HL-60 (cell line): ENCODE results near the gene SLCO4A1.

Experiments used
- DNase-seq, 2 experiments: peaks; one replicate each; pipeline ENCODE4 v3.0.0-alpha.2; 2010 to 2020; ENCODE audit warnings: low read depth in 1 of 2, low spot score in 1 of 2
- H3K27ac ChIP-seq: fragments of 250-450 bp; sonication (Bioruptor Pico); replicated peaks from 2 replicates; pipeline ENCODE4 v1.5.1; 2020; ENCODE audit warnings: mild to moderate bottlenecking, moderate library complexity
- H3K27me3 ChIP-seq: fragments of 250-450 bp; sonication (Bioruptor Pico); 2 replicates; pipeline ENCODE4 v1.5.1; 2021; ENCODE audit warnings: mild to moderate bottlenecking, moderate library complexity; ENCODE audit not compliant: insufficient read depth, poor library complexity, severe bottlenecking
- H3K4me3 ChIP-seq: replicated peaks from 2 replicates; pipeline ENCODE4 v1.5.1; 2011; ENCODE audit warnings: mild to moderate bottlenecking, control low read depth, low read length; ENCODE audit not compliant: insufficient read depth
- GABPA ChIP-seq: IDR thresholded peaks from 2 replicates; pipeline ENCODE4 v1.6.1; 2012; ENCODE audit warnings: low read depth
- POLR2AphosphoS5 ChIP-seq: IDR thresholded peaks from 2 replicates; pipeline ENCODE4 v1.6.1; 2012; ENCODE audit warnings: low read depth
- REST ChIP-seq: IDR thresholded peaks from 2 replicates; pipeline ENCODE4 v1.6.1; 2012; ENCODE audit warnings: low read depth; ENCODE audit not compliant: insufficient replicate concordance
- SPI1 ChIP-seq: IDR thresholded peaks from 2 replicates; pipeline ENCODE4 v1.6.1; 2012; ENCODE audit warnings: low read depth, mild to moderate bottlenecking, borderline replicate concordance
- TF ChIP-seq, protein P1 (sequence below): IDR thresholded peaks from one replicate; pipeline ENCODE4 v1.5.1; 2011; ENCODE audit warnings: low read length, control low read depth, inconsistent platforms; ENCODE audit not compliant: insufficient read depth

SLCO4A1 gene

DNA sequence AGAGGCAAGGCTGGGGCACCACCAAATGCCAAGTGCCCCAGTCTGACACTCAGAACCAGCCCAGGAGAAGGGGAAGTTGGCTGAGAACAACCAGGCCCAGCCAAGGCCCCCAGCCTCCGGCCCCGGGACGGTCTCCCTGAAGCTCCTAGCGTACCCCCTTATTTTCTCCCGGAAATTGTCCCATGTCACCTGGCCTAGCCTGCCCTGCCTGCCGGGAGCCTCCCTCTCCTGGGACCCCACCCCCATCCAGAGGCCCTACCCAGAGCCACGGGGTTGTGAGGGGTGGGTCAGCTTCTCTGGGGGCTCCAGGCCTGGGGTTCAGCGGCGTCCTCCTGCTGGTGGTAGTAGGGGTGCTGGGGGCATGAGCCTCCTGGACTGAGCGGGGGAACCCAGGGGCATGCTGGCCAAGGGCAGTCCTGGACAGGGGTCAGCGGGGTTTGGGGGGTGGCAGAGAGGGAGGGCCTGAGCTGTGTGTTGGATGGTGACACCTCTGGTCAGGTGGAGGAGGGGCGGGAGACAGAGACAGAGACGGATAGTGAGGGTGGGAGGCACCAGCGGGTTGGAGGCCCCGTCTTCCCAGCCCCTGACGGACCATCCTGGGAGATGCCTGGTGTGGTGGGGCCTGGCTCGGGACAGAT, 7.9 kb upstream of the SLCO4A1 start:
- no peak for DNase-seq
- no peaks in the 10 kb centered on the region for H3K27me3 ChIP-seq
- no peak overlapping the region for H3K27ac ChIP-seq
- TF ChIP-seq, protein P1, sequence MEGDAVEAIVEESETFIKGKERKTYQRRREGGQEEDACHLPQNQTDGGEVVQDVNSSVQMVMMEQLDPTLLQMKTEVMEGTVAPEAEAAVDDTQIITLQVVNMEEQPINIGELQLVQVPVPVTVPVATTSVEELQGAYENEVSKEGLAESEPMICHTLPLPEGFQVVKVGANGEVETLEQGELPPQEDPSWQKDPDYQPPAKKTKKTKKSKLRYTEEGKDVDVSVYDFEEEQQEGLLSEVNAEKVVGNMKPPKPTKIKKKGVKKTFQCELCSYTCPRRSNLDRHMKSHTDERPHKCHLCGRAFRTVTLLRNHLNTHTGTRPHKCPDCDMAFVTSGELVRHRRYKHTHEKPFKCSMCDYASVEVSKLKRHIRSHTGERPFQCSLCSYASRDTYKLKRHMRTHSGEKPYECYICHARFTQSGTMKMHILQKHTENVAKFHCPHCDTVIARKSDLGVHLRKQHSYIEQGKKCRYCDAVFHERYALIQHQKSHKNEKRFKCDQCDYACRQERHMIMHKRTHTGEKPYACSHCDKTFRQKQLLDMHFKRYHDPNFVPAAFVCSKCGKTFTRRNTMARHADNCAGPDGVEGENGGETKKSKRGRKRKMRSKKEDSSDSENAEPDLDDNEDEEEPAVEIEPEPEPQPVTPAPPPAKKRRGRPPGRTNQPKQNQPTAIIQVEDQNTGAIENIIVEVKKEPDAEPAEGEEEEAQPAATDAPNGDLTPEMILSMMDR = no peak
- no peak for TF ChIP-seq GABPA
- no peak for TF ChIP-seq SPI1
- TF ChIP-seq POLR2AphosphoS5 = no peak
- TF ChIP-seq REST = no peak
- H3K4me3 ChIP-seq = no peak overlapping the region

DNA sequence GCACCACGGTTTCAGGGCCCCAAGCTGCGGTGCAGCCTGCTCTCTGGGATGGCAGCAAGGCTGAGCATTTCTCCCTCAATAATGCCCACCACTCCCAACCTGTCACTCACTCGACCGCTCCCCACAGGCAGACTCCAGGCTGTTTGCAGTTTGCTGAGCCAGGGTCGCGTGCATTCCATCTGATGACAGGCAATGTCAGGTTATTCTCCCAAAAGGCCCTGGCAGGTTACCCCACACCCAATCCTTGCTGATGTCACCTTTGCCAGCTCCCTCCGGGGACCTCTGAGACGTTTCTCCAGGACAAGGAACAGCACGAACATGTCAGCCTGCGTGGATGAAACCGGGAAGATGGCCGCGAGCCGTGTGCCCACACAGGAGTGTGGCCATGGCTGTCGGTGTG, 7.1 kb upstream of the SLCO4A1 start:
- no peak for TF ChIP-seq POLR2AphosphoS5
- no peak for TF ChIP-seq SPI1
- no peak for TF ChIP-seq GABPA
- TF ChIP-seq, protein P1 = no peak
- TF ChIP-seq REST = no peak
- no peak overlapping the region for H3K27ac ChIP-seq
- H3K27me3 ChIP-seq = no peaks in the 10 kb centered on the region
- H3K4me3 ChIP-seq = no peak overlapping the region
- DNase-seq = no peak

DNA sequence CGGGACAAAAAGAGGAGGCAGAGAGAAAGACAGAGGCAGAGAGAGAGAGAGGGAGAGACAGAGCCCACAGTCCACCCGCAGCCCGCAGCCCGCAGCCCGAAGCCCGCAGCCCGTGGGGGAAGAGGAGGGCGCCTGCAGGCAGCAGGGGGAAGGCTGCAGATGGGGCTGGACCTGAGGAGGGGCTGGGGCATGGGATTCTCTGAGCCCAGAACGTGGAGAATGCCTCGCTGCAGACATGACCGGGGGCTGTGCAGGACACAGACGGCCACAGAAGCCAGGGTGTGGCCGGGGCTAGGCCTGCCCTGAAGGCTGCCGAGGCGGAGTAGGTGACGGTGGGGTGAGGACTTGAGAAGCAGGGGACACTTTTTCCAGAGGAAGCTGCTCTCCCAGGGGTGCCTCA, 6.5 kb upstream of the SLCO4A1 start:
- Histone ChIP-seq H3K27ac (no peak overlapping the region), H3K27me3 (no peaks in the 10 kb centered on the region), H3K4me3 (no peak overlapping the region)
- DNase-seq = no peak
- TF ChIP-seq REST (no peak), GABPA (no peak), POLR2AphosphoS5 (no peak), SPI1 (no peak)
- TF ChIP-seq, protein P1 = no peak
